SJSA1 (cell line): ENCODE measurements around the gene PTMA. TPM values are rescaled to one million over a fixed set of nuclear protein-coding genes. Genes with fewer than 3 reads are reported as not detected.

Experiments
- DNase-seq, 2 experiments: peaks; one replicate each; pipeline ENCODE4 v3.0.0-alpha.2; 2015 to 2020; ENCODE audit warnings: low spot score in 2 of 2, low read depth in 1 of 2
- H3K27ac ChIP-seq: fragments of 250-450 bp; sonication (Bioruptor Pico); 2 replicates; pipeline ENCODE4 v1.5.1; 2020; ENCODE audit warnings: mild to moderate bottlenecking, moderate library complexity
- H3K27me3 ChIP-seq: fragments of 250-450 bp; sonication (Bioruptor Pico); replicated peaks from 2 replicates; pipeline ENCODE4 v1.5.1; 2020; ENCODE audit warnings: mild to moderate bottlenecking, moderate library complexity
- H3K36me3 ChIP-seq: fragments of 250-450 bp; sonication (Bioruptor Pico); 2 replicates; pipeline ENCODE4 v1.5.1; 2020; ENCODE audit warnings: mild to moderate bottlenecking
- H3K4me1 ChIP-seq: fragments of 250-450 bp; sonication (Bioruptor Pico); replicated peaks from 2 replicates; pipeline ENCODE4 v1.6.1; 2021; ENCODE audit warnings: mild to moderate bottlenecking
- H3K4me3 ChIP-seq: fragments of 250-450 bp; sonication (Bioruptor Pico); 2 replicates; pipeline ENCODE4 v1.5.1; 2020; ENCODE audit warnings: mild to moderate bottlenecking
- H3K9me3 ChIP-seq: fragments of 250-450 bp; sonication (Bioruptor Pico); replicated peaks from 2 replicates; pipeline ENCODE4 v1.5.1; 2020; ENCODE audit warnings: mild to moderate bottlenecking
- total RNA-seq: library from RNA; depleted of rRNA; stranded (reverse); fragments of >200 nt; shearing (Covaris generic); gene quantifications from 2 replicates; pipeline ENCODE4 v1.2.3, GENCODE V29; 2014

The PTMA gene
- total RNA-seq, 1 experiment from 2014 or later, result 971 TPM

GRCh38 chr2:231683292-231684235 is 24.8 kb upstream of the PTMA start:
- DNase-seq, result no peak
- Histone ChIP-seq H3K9me3 (no peaks in the 10 kb centered on the region), H3K27ac (no peak overlapping the region), H3K27me3 (no peaks in the 10 kb centered on the region), H3K4me3 (no peak overlapping the region), H3K36me3 (no peaks in the 10 kb centered on the region), H3K4me1 (peaks cover 24% of the 10 kb centered on the region)

DNA sequence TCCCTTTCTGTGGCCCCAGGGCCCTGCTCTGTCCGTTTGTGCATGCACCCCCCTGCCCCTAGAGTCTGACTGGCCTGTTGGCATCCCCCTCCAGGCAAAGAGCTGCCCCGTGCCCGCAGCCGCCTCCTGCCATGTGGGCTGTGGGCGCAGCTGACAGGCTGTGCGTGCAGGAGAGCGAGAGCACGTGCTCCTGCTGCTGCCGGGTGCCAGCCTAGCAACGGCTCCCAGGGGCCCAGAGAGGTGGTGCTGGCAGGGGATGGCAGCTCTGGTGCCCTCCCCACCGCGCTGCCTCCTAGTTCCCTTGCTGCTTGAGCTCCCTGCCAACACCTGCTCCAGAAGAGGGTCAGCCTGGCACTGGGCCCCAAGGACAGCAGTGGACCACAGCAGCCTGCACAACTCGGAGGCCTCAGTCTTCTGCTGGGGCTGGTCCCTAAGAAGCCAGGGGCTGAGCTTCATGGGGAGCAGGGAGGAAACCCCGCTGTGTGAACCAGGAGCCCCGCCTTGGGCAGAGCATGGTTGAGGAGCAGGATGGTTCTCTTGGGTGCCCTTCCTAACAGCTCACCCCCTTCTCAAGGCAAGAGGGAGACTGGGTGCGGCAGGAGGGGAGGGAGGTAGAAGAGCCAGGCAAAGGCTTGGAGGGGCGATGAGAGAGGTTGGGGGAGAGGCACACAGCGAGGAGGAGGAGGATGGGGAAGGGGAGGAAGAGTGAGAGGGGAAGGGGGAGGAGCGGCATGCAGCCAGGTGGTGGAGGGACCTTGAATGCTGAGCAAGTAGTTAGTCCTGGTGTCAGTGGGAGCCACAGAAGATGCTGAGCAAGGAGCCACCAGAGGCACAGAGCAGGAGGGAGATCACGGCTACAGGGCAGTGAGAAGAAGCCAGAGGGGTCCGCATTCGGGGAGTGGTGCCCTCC is 23.8 kb upstream of the PTMA start:
- Histone ChIP-seq H3K36me3 (no peaks in the 10 kb centered on the region), H3K27ac (no peak overlapping the region), H3K9me3 (no peaks in the 10 kb centered on the region), H3K4me3 (no peak overlapping the region), H3K27me3 (no peaks in the 10 kb centered on the region), H3K4me1 (peaks cover 24% of the 10 kb centered on the region)
- DNase-seq, result no peak

DNA sequence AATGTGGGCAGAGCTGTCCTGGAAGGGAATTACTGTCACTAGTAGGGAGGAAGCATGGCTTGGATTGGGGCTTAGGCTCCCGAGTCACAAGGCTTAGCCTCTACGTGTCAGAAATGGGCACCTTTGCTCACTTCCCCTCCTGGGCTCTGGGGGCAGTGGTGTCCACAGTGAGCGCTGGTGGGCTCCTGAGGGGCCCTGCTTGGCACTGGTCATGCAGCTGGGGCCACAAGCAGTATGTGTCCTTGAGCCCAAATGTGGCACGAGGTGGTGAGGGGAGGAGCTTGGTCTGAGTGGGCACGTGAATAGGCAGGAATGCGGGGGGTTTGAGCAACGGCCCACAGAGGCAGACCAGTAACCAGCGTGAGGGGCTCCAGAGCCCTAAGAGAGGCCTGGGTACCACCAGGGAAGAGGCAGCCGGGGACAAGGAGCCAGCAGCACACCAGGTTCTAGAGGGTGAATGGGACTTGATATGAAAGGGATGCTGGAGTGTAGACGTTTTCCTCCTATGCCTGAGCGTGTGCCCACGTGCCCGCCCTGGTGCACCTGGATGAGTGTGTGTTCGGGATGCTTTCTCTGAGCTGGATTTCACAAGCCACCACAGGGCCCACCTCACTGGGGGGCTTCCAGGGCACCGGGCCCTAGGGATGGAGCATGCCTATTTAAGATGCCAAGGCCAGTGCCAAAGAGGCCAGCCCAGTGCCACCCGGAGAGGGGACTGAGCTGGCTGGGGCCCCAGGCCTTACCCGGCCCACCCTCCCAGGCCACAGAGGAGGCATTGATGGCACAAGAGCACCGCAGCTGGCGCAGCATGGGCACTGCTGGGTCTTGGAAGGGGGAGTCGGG is 22.8 kb upstream of the PTMA start:
- H3K27me3 ChIP-seq, result no peaks in the 10 kb centered on the region

DNA sequence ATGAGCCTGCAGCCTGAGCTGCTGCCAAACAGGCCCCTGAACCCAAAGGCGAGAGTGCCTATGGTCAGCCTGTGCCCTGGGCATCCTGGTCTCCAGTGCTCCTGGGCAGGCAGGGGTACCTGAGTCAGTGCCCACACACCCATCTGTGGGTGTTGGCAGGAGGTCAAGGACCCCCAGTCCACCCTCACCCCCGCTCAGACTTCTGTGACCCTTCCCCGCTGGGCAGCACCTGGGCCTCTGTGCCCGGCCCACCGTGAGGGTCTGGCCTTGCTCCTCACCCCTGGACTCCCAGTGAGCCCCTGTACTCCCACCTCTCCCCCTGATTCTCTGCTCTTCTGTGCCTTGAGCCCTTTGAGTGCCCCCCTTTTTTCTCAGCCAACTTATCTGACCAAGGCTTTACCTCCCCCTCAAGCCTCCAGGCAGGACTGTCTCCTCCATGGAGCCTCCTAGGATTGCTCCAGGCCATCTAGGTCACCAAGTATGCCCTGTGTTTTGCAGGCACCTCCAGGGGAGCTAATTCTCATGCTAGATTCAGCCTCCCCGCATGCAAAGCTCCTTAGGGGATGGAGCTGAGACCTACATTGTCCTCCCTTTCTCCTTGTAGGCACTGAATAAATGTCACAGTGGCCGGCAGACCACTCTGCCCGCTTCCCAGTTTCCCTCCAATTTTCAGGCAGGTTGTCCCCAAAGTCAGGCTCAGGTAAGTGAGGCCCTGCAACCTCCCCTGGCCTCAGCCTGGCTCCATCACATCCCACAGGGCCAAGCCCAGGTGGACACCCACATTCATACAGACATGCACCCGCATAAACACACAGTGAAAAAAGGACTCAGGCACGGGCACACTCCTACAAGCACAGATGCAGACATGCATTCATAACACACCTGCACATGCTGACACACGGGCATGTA is 21.9 kb upstream of the PTMA start:
- no peak overlapping the region for H3K4me3 ChIP-seq
- H3K27me3 ChIP-seq, result no peaks in the 10 kb centered on the region
- no peaks in the 10 kb centered on the region for H3K36me3 ChIP-seq
- DNase-seq, result no peak
- no peaks in the 10 kb centered on the region for H3K9me3 ChIP-seq
- peaks cover 10% of the 10 kb centered on the region for H3K4me1 ChIP-seq
- H3K27ac ChIP-seq, result no peak overlapping the region

More for the DNA sequence above, 22.8 kb upstream of the PTMA start:
- no peak overlapping the region for H3K4me3 ChIP-seq
- H3K4me1 ChIP-seq, result peaks cover 19% of the 10 kb centered on the region
- no peaks in the 10 kb centered on the region for H3K36me3 ChIP-seq
- DNase-seq, result no peak
- H3K9me3 ChIP-seq, result no peaks in the 10 kb centered on the region
- H3K27ac ChIP-seq, result no peak overlapping the region

GRCh38 chr2:231687133-231687852 is 21.0 kb upstream of the PTMA start:
- no peak overlapping the region for H3K4me3 ChIP-seq

GRCh38 chr2:231687961-231688360 is 20.4 kb upstream of the PTMA start:
- Histone ChIP-seq H3K9me3 (no peaks in the 10 kb centered on the region), H3K4me3 (no peak overlapping the region), H3K36me3 (no peaks in the 10 kb centered on the region), H3K4me1 (peaks cover 6% of the 10 kb centered on the region), H3K27me3 (no peaks in the 10 kb centered on the region), H3K27ac (no peak overlapping the region)
- no peak for DNase-seq

More at GRCh38 chr2:231687133-231687852, 21.0 kb upstream of the PTMA start:
- Histone ChIP-seq H3K9me3 (no peaks in the 10 kb centered on the region), H3K4me1 (peaks cover 6% of the 10 kb centered on the region), H3K36me3 (no peaks in the 10 kb centered on the region), H3K27me3 (no peaks in the 10 kb centered on the region), H3K27ac (no peak overlapping the region)
- DNase-seq, result peak; percentile 51 to 68

GRCh38 chr2:231688719-231689118 is 19.6 kb upstream of the PTMA start:
- Histone ChIP-seq H3K4me1 (peaks cover 6% of the 10 kb centered on the region), H3K4me3 (no peak overlapping the region), H3K9me3 (no peaks in the 10 kb centered on the region), H3K27me3 (no peaks in the 10 kb centered on the region), H3K36me3 (no peaks in the 10 kb centered on the region), H3K27ac (no peak overlapping the region)
- no peak for DNase-seq

DNA sequence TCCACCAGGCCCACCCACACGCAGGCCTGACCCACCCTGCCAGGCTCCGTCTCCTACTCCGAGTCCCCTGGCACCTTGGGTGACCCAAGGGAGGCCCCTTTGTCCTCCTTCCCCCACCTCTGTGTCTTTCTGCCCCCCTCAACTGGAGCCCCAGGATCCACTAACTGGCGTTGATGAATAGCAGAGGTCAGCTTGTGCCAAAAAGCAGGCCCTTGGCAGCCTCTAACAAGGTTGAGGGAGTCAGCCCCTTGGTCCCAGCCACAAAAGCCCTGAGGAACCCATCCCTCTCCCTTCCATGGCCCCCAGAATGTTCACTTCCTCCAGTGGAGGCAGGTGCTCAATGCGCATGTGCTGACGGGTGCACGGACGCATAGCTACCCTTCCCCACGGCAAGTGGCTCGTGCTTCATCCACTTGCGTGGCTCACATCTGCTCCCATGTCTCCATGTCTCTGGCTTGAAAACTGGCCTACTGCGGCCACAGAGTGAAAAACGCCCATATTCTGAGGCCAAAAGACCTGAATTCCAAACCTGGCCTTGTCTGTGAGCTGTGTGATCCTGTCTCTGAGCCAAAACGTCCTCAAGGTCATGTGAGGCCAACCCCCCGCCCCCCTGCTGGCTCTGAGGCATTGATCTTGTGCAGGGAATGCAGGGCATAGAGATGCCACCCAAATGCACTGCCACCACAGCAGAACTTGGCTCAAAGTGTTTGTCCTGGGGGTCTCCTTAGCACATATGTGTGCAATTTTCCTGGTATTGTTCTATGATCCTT is 19.0 kb upstream of the PTMA start:
- H3K27me3 ChIP-seq, result no peaks in the 10 kb centered on the region

DNA sequence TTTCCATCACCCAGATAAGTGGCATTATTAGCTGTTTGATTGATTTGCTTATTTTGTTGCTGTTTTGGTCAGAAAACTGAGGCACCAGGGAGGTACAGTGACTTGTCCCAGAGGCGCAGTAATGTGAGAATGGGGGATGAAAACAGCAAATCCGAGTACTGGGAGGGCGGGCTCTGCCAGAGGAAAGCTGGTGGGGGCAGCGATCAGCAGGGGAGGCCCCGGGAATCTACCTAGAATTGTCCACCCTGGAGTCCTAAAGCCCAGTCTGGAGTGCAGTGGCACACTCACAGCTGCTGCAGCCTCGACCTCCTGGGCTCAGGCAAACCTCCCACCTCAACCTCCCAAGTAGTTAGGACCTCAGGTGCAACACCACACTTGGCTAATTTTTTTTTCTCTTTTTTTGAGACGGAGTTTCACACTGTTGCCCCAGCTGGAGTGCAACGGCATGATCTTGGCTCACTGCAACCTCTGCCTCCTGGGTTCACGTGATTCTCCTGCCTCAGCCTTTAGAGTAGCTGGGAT is 17.0 kb upstream of the PTMA start:
- Histone ChIP-seq H3K36me3 (no peaks in the 10 kb centered on the region), H3K4me3 (no peak overlapping the region), H3K27ac (no peak overlapping the region), H3K27me3 (no peaks in the 10 kb centered on the region), H3K9me3 (no peaks in the 10 kb centered on the region), H3K4me1 (peaks cover 6% of the 10 kb centered on the region)
- no peak for DNase-seq

More for the DNA sequence above, 19.0 kb upstream of the PTMA start:
- no peak overlapping the region for H3K27ac ChIP-seq
- no peak for DNase-seq
- no peaks in the 10 kb centered on the region for H3K36me3 ChIP-seq
- no peak overlapping the region for H3K4me3 ChIP-seq
- H3K9me3 ChIP-seq, result no peaks in the 10 kb centered on the region
- peaks cover 6% of the 10 kb centered on the region for H3K4me1 ChIP-seq

DNA sequence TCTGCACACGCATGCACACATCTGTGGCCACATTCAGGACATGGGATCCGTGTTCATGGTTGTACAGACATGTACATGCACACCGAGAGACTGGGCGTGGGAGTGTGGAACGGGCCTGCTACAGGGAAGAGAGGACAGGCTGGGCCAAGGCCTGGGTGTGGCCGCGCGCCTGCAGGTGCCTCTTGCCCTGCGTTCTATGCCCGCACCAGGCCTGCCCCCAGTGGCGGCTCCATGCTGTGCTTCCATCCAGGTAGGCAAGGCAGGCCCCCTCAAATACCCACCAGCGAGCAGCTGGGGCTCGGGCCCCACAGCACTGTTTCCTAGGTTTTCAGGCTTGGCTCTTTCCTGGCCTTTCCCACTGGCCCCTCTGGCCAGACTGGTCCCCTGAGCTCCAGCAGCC is 15.5 kb upstream of the PTMA start:
- Histone ChIP-seq H3K36me3 (no peaks in the 10 kb centered on the region), H3K4me1 (no peaks in the 10 kb centered on the region), H3K9me3 (no peaks in the 10 kb centered on the region), H3K4me3 (no peak overlapping the region), H3K27ac (no peak overlapping the region), H3K27me3 (no peaks in the 10 kb centered on the region)
- no peak for DNase-seq

DNA sequence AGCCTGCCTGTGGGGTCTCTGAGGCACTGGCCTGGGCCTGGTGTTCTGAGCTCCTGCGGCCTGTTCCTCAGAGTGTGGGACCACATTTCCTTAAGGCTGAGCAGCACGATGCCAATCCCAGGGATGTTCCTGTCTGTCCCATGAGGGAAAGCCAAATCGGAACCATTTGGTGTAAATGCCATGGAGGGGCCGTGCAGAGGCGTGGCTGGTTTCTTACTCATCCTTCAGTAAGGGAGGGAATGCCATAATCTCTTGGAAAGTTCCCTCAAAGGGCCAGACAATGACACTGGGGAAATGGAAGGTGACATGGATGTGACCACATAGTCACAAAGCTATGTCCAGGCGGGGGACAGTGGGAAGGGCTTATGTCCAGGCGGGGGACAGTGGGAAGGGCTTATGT is 14.4 kb upstream of the PTMA start:
- Histone ChIP-seq H3K36me3 (no peaks in the 10 kb centered on the region), H3K4me3 (no peak overlapping the region), H3K27ac (no peak overlapping the region), H3K4me1 (no peaks in the 10 kb centered on the region), H3K27me3 (no peaks in the 10 kb centered on the region), H3K9me3 (no peaks in the 10 kb centered on the region)
- DNase-seq, result no peak
